NCI-H2081 (cell line): ENCODE results near the gene SDR9C7.

Experiments used
- DNase-seq, 2 experiments: peaks; one replicate each; lab custom pipeline; 2025; lab: John Stamatoyannopoulos, UW

The SDR9C7 gene

DNA sequence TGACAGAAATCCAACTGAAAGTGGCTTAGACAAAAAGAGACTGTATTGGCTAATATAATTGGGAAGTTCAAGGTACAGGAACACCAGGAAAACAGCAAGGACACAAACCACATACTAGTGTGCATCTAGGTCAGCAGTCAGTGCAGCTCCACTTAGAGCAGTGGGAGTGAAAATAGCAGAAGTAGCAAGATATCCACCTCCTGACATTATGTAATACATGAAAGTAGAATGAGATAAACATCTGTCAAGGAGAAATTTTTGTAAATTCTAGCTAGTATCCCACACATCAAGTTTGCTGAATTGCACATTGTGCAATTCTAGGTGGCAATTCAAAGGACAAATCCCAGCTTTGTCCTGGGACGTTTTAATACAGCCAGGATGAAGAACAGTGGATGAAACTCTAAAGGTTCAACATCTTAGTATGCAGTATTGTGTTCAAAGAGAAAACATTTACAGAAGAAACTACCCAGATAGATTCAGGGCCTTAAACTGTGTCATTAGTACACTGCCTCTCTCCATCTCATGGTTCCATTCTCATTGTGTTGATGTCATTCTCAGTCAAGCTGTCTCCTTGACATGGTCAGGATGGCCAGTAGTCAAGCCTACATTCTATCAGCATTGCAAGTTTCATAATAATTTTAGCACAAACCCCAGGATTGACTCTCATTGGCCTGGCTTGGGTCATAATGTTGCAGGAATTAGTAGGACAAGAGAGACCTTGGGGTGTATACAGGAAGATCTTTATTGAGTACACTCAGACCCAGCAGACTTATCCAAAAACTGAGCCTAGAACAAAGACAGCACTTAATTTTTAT is 56.8 kb downstream of the SDR9C7 start:
- DNase-seq: no peak

GRCh38 chr12:56874821-56875220 is 59.4 kb downstream of the SDR9C7 start:
- DNase-seq: no peak

DNA sequence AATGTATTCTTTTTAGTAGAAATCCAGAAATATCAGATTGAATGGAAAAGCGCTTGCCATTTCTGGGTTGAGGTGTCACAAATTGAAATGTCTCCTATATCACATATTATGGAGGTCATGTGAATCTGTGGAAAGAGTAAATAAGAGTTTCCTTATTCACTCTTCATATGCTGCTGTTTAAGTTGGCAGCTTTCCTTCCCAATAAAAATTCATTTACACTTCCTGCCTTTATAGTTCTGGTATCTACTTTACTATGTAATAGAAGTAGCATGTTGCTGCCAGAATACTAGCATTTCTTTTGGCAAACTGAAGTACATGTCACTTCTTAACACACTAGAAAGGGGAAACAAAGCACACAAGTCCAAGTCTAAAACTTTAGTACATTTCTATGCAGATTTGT is 60.8 kb downstream of the SDR9C7 start:
- no peak for DNase-seq
